Measurements from ENCODE around the gene TBCB.

- TF ChIP-seq CTCF (IDR thresholded peaks at IDR 0.05) = no peak
- no peak for TF ChIP-seq POLR2A (IDR thresholded peaks at IDR 0.05)
Observed at GRCh38 chr19:36100476-36100875, 14.8 kb upstream of the TBCB start.

Data from lower leg skin (tissue), 3 donors.